NB4 (cell line): ENCODE results near the gene DKK3.

ENCODE experiments used
- DNase-seq: peaks from one replicate; pipeline ENCODE4 v3.0.0; 2010; ENCODE audit warnings: low read depth
- H3K4me3 ChIP-seq: one replicate; pipeline ENCODE4 v1.5.1; 2011; ENCODE audit warnings: mild to moderate bottlenecking, low read depth, low read length, moderate library complexity
- MYC ChIP-seq: IDR thresholded peaks from 2 replicates; pipeline ENCODE4 v1.6.1; 2011; ENCODE audit warnings: low read depth, low read length
- POLR2A ChIP-seq: IDR thresholded peaks from 2 replicates; pipeline ENCODE4 v1.6.1; 2011; ENCODE audit warnings: mild to moderate bottlenecking; ENCODE audit not compliant: insufficient read length; ENCODE audit errors: extremely low read depth
- TF ChIP-seq, protein P1 (sequence below): IDR thresholded peaks from 2 replicates; pipeline ENCODE4 v1.6.1; 2011; ENCODE audit warnings: low read depth, low read length
- TF ChIP-seq, protein P2 (sequence below): IDR thresholded peaks from one replicate; pipeline ENCODE4 v1.5.1; 2012; ENCODE audit warnings: low read depth, low read length

The DKK3 gene

DNA sequence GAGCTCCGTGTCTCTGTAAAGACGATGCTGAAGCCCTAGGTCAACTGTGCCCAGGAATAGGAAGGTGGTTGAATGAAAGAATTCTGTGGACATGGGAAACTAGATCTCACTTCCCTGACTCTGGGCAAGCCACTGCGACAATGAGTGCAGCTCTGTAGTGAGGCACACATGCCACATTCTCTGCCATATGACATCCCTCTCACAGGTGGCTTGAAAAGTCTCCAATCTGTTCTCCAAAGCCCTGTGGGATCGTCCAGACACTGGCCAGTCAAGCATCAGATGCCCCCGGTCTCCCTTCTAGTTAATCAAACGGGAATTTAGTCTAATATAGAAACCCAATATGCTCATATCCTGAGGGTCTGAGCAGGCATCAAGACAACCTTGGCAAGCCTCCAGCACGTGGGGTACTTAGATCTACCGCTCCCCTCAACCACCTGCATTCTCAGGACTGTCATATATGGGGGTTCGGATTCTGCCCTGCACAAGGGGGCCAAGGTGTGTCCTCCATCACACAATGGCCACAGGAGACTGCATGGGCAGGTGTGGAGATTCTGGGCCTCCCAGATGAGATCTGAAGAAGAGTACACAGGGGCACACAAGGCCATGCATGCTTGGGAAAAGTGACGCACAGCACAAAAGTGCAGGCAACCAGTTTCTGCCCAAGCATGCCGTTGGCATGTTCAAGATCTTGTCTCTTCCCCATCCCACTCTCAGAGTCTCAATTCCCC lies 11.9 kb downstream of the DKK3 start:
- TF ChIP-seq, protein P1, sequence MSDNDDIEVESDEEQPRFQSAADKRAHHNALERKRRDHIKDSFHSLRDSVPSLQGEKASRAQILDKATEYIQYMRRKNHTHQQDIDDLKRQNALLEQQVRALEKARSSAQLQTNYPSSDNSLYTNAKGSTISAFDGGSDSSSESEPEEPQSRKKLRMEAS, result no peak
- no peak for TF ChIP-seq MYC
- TF ChIP-seq POLR2A, result no peak
- no peak overlapping the region for H3K4me3 ChIP-seq
- no peak for DNase-seq

DNA sequence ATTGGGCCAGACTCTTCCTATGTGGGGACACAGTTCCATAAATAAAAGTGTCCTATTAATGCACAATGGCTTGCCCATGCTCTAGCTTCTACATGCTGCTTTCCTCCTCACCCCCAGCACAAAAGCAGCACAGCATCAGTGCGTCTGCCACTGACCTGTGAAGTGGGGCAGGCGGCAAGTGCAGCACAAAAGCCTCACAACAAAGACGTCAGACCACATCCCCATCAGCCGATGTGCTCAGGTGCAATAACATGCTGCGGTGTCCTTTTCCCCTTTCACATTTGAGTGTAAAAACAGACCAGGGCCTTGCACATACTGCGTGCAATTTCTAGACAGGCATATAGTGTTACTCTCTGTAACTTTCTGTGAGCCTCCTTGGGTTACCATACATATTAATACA lies 12.8 kb downstream of the DKK3 start:
- no peak overlapping the region for H3K4me3 ChIP-seq
- TF ChIP-seq, protein P1, result no peak
- TF ChIP-seq, protein P2, sequence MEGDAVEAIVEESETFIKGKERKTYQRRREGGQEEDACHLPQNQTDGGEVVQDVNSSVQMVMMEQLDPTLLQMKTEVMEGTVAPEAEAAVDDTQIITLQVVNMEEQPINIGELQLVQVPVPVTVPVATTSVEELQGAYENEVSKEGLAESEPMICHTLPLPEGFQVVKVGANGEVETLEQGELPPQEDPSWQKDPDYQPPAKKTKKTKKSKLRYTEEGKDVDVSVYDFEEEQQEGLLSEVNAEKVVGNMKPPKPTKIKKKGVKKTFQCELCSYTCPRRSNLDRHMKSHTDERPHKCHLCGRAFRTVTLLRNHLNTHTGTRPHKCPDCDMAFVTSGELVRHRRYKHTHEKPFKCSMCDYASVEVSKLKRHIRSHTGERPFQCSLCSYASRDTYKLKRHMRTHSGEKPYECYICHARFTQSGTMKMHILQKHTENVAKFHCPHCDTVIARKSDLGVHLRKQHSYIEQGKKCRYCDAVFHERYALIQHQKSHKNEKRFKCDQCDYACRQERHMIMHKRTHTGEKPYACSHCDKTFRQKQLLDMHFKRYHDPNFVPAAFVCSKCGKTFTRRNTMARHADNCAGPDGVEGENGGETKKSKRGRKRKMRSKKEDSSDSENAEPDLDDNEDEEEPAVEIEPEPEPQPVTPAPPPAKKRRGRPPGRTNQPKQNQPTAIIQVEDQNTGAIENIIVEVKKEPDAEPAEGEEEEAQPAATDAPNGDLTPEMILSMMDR, result no peak
- TF ChIP-seq MYC (no peak), POLR2A (no peak)
- no peak for DNase-seq

DNA sequence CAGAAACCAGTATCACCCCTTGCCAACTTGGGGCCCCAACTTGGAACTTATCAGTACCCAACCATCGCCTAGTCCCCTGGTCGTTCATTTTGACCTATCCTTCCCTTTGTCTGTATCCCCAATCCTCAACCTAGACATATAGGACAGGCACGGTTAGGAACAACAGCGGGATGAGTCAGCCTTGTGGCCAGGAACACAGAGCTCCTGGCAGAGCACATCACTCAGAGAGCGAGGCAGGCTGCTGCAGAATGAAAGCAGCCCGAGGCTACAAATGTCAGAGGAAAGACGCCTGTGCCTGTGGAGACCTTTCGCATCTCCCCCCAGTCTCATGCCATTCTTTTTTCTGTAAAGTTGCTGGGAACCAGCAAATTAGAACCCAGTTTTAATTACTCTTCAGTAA lies 14.6 kb downstream of the DKK3 start:
- DNase-seq, result no peak
- TF ChIP-seq, protein P1, result no peak
- TF ChIP-seq, protein P2, result no peak
- TF ChIP-seq POLR2A, result no peak
- TF ChIP-seq MYC, result no peak
- no peak overlapping the region for H3K4me3 ChIP-seq

DNA sequence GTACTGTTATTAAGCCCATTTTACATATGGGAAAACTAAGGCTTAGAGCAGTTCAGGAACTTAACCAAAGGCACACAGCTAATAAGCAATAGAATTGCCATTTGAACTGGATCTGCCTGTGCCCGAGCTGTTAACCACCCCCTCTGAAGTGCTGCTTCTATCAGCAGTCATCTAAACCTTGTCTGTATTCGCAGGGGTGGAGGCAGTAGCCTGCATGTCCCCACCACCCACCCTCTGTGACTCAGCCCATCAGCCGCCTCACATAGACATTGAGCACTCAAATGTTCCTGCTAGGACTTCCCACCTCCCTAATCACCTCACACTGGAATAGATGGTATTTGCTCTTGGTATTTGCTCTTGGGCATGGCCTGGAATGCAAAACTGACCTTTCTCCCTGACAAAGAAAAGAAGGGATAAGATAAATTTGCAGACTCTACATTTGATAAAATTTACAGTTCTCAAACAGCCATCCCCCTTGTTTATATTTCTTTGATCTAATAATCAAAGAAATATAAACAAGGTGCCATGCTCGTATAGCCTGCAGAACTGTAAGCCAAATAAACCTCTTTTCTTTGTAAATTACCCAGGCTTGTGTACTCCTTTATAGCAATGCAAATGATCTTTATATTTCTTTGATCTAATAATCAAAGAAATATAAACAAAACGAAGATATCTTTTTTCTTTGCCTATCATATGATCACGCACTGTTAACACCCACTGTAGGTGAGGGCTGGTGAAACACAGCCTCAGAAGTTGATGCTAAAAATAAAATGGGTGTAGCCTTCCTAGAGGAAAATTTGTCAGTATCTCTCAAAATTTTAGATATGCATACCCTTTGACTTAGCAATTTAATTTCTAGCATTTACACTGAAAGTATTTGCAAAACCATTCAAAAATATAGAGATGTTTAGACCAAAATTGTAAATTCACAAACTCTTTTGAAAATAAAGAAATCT lies 15.9 kb downstream of the DKK3 start:
- no peak for DNase-seq
- TF ChIP-seq, protein P2, result no peak
- TF ChIP-seq POLR2A (no peak), MYC (no peak)
- TF ChIP-seq, protein P1, result no peak
- H3K4me3 ChIP-seq, result no peak overlapping the region

DNA sequence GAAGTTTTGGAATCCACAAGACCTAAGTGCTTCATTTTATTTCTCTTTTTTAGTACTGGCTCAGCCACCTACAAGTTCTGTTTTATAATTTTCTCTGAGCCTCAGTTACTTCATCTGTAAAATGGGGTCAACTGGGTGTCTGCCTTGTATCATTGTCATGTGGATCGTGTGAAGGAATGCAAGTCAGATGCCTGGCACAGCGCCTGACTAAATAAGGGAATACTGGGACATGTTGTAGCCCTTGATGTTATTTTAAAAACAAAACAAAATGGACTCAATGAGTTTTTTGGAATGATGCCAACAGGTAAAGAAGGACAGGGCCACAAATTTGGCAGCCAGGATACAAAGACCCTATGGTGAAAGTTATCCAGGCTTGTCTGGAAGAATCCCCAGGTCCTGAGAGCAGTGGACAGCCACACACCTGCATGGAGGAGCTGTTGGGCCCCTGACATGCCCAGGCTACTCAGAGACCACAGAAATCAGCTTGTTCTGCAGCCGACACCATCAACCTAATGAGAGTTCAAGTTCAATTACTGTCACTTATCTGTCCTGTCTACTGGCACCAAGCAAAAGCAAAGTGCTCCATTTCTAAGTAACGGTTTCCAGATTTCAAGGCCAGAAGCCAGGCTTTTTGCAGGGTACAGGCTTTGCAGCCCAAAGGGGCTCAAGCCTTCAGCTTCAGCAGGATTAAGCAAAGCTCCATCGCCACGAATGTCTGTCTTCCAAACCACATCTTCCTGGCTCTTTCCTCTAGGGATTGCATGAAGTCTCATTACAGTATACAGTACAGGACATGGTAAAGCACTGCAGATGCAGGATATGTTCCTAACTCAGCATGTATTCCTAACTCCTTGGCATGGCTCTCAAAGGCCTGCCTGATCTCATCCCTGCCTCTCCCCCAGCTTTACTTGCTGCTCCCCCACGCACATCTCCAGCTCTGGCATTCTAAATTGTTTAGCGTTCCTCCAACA lies 18.4 kb downstream of the DKK3 start:
- H3K4me3 ChIP-seq, result no peak overlapping the region
- no peak for DNase-seq

More for the DNA sequence above, 18.4 kb downstream of the DKK3 start:
- no peak for TF ChIP-seq MYC
- TF ChIP-seq, protein P1, result no peak
- TF ChIP-seq, protein P2, result no peak
- TF ChIP-seq POLR2A, result no peak
